IMR-90 (cell line): ENCODE results near the gene GNG12. TPM values are rescaled to one million over a fixed set of nuclear protein-coding genes. Genes with fewer than 3 reads are reported as not detected.

ENCODE experiments used
- ATAC-seq: fragments of 200-7000 bp; cut with Tn5 transposase; 2 replicates; pipeline ENCODE4 v1.9.1; 2020; ENCODE audit warnings: low read depth, mild to moderate bottlenecking, moderate library complexity
- BruUV-seq: library from RNA; stranded (reverse); fragments of 400-500 nt; replicated peaks from 2 replicates; lab custom pipeline; 2021; lab: Mats Ljungman, UMichigan
- CTCF ChIA-PET: fragments of 300-600 bp; formaldehyde crosslinking; extraction: SDS; loops from one replicate; lab custom pipeline; 2021; ENCODE audit warnings: antibody characterized with exemption; lab: Yijun Ruan, JAX
- POLR2A ChIA-PET: fragments of 300-600 bp; sonication (Branson Sonifier 250); formaldehyde crosslinking; loops from one replicate; lab custom pipeline; 2022; ENCODE audit warnings: antibody characterized with exemption; ENCODE audit not compliant: unreplicated experiment; lab: Charles Lee
- DNase-seq: peaks from one replicate; pipeline ENCODE4 v3.0.0; 2013
- H2AFZ ChIP-seq: replicated peaks from 2 replicates; pipeline ENCODE3; 2013; ENCODE audit warnings: low read length, mild to moderate bottlenecking; ENCODE audit not compliant: poor library complexity
- H2AK5ac ChIP-seq: 2 replicates; pipeline ENCODE4 v1.6.1; 2013; ENCODE audit warnings: low read depth, low read length, inconsistent platforms
- H2AK9ac ChIP-seq: replicated peaks from 2 replicates; pipeline ENCODE3; 2013; ENCODE audit warnings: mild to moderate bottlenecking, low read depth, low read length, moderate library complexity; ENCODE audit not compliant: poor library complexity
- H2BK120ac ChIP-seq: 2 replicates; pipeline ENCODE4 v1.6.1; 2013; ENCODE audit warnings: low read depth, low read length, inconsistent platforms
- H2BK15ac ChIP-seq: 3 replicates; pipeline ENCODE4 v1.6.1; 2013; ENCODE audit warnings: low read depth, low read length, inconsistent platforms
- H2BK20ac ChIP-seq: 2 replicates; pipeline ENCODE4 v1.6.1; 2013; ENCODE audit warnings: low read depth, mild to moderate bottlenecking, inconsistent platforms, low read length, moderate library complexity
- H2BK5ac ChIP-seq: 2 replicates; pipeline ENCODE4 v1.6.1; 2013; ENCODE audit warnings: mild to moderate bottlenecking, low read depth, low read length, inconsistent platforms; ENCODE audit not compliant: poor library complexity, severe bottlenecking
- H3K14ac ChIP-seq: replicated peaks from 2 replicates; pipeline ENCODE4 v1.6.1; 2013; ENCODE audit warnings: low read depth, low read length, inconsistent platforms
- H3K18ac ChIP-seq: 2 replicates; pipeline ENCODE4 v1.6.1; 2013; ENCODE audit warnings: low read depth, low read length, control low read depth
- H3K23ac ChIP-seq: 2 replicates; pipeline ENCODE4 v1.6.1; 2013; ENCODE audit warnings: low read depth, low read length, inconsistent platforms
- H3K27ac ChIP-seq: 2 replicates; pipeline ENCODE4 v1.5.1; 2013; ENCODE audit warnings: mild to moderate bottlenecking, control low read depth, low read length; ENCODE audit not compliant: insufficient read depth
- H3K27me3 ChIP-seq: 2 replicates; pipeline ENCODE4 v1.6.1; 2013; ENCODE audit warnings: low read length; ENCODE audit not compliant: control insufficient read depth, insufficient read depth
- H3K36me3 ChIP-seq: 2 replicates; pipeline ENCODE4 v1.6.1; 2013; ENCODE audit warnings: low read length, mixed read lengths; ENCODE audit not compliant: control insufficient read depth, insufficient read depth
- H3K4ac ChIP-seq: 2 replicates; pipeline ENCODE4 v1.6.1; 2013; ENCODE audit warnings: low read depth, low read length, inconsistent platforms
- H3K4me1 ChIP-seq: 2 replicates; pipeline ENCODE4 v1.6.1; 2013; ENCODE audit warnings: low read length, mixed read lengths; ENCODE audit not compliant: control insufficient read depth, insufficient read depth
- H3K4me2 ChIP-seq: 2 replicates; pipeline ENCODE4 v1.6.1; 2013; ENCODE audit warnings: low read depth, mild to moderate bottlenecking, control low read depth, low read length, moderate library complexity
- H3K4me3 ChIP-seq: 2 replicates; pipeline ENCODE4 v1.5.1; 2013; ENCODE audit warnings: low read depth, mild to moderate bottlenecking, control low read depth, low read length, moderate library complexity; ENCODE audit not compliant: insufficient read depth
- H3K56ac ChIP-seq: 2 replicates; pipeline ENCODE4 v1.6.1; 2013; ENCODE audit warnings: low read length, inconsistent platforms; ENCODE audit not compliant: insufficient read depth; ENCODE audit errors: extremely low read depth
- H3K79me1 ChIP-seq, 2 experiments: 2 replicates each; pipeline ENCODE4 v1.6.1; 2013; ENCODE audit warnings: low read length in 2 of 2, inconsistent platforms in 1 of 2, low read depth in 1 of 2
- H3K9ac ChIP-seq: 2 replicates; pipeline ENCODE4 v1.6.1; 2013; ENCODE audit warnings: low read depth, low read length, control low read depth
- H3K9me1 ChIP-seq: 2 replicates; pipeline ENCODE4 v1.6.1; 2013; ENCODE audit warnings: low read length, inconsistent platforms; ENCODE audit not compliant: insufficient read depth
- H3K9me3 ChIP-seq: 2 replicates; pipeline ENCODE4 v1.6.1; 2013; ENCODE audit warnings: low read length; ENCODE audit not compliant: control insufficient read depth, insufficient read depth
- H4K20me1 ChIP-seq: 2 replicates; pipeline ENCODE4 v1.6.1; 2013; ENCODE audit warnings: low read length, inconsistent platforms; ENCODE audit not compliant: insufficient read depth
- H4K5ac ChIP-seq: 2 replicates; pipeline ENCODE4 v1.6.1; 2013; ENCODE audit warnings: mild to moderate bottlenecking, low read depth, low read length, control low read depth
- H4K8ac ChIP-seq, 2 experiments: 2 replicates each; pipeline ENCODE4 v1.6.1; 2013; ENCODE audit warnings: low read depth in 2 of 2, low read length in 2 of 2, control low read depth in 1 of 2, inconsistent platforms in 1 of 2
- H4K91ac ChIP-seq: 2 replicates; pipeline ENCODE4 v1.6.1; 2013; ENCODE audit warnings: low read depth, low read length, inconsistent platforms; ENCODE audit not compliant: insufficient read depth
- BHLHE40 ChIP-seq: fragments of 150-350 bp; IDR thresholded peaks from 2 replicates; pipeline ENCODE4 v1.6.1; 2016; ENCODE audit warnings: mild to moderate bottlenecking, low read depth, low read length
- CTCF ChIP-seq: conservative IDR thresholded peaks from 2 replicates; pipeline ENCODE4 v1.5.1; 2012; ENCODE audit warnings: mild to moderate bottlenecking, low read depth, low read length, improper control_type of control experiment
- FOS ChIP-seq: fragments of 150-350 bp; IDR thresholded peaks from 2 replicates; pipeline ENCODE4 v1.6.1; 2016; ENCODE audit warnings: low read depth, low read length
- MAZ ChIP-seq: IDR thresholded peaks from 2 replicates; pipeline ENCODE4 v1.6.1; 2012; ENCODE audit warnings: low read depth, mild to moderate bottlenecking, low read length, improper control_type of control experiment, moderate library complexity, borderline replicate concordance
- NFE2L2 ChIP-seq: fragments of 150-350 bp; IDR thresholded peaks from 2 replicates; pipeline ENCODE4 v1.6.1; 2016; ENCODE audit warnings: low read depth, mild to moderate bottlenecking, low read length
- POLR2A ChIP-seq: IDR thresholded peaks from 2 replicates; pipeline ENCODE4 v1.6.1; 2012; ENCODE audit warnings: mild to moderate bottlenecking, low read depth, low read length
- RFX5 ChIP-seq: IDR thresholded peaks from 2 replicates; pipeline ENCODE4 v1.8.0; 2012; ENCODE audit warnings: low read depth, mild to moderate bottlenecking, low read length, moderate library complexity
- SMC3 ChIP-seq: fragments of 150-350 bp; IDR thresholded peaks from 2 replicates; pipeline ENCODE4 v1.6.1; 2016; ENCODE audit warnings: low read depth, mild to moderate bottlenecking, antibody characterized with exemption, low read length, moderate library complexity
- USF2 ChIP-seq: fragments of 150-350 bp; IDR thresholded peaks from 2 replicates; pipeline ENCODE4 v1.6.1; 2017; ENCODE audit warnings: mild to moderate bottlenecking, antibody characterized with exemption, low read length, low read depth
- WGBS, 2 experiments: methylation state at CpG; one replicate each; pipeline versions ENCODE4 v1.1.5 to v1.1.7; 2013; ENCODE audit warnings: missing lambda C conversion rate in 2 of 2; ENCODE audit not compliant: insufficient read length in 1 of 2; ENCODE audit errors: extremely low coverage in 2 of 2; 5-methylcytosine and 5-hydroxymethylcytosine counted together
- dilution Hi-C: fragments of 300-500 bp; cut with HindIII; formaldehyde crosslinking; loops from one replicate; pipeline ENCODE4 v1.14.3; 2018; ENCODE audit warnings: low sequenced_read_pairs; ENCODE audit not compliant: unreplicated experiment
- in situ Hi-C: fragments of 300-500 bp; cut with MboI; formaldehyde crosslinking; loops from 3 replicates; pipeline ENCODE4 v1.14.3; 2019; ENCODE audit warnings: low sequenced_read_pairs, inconsistent platforms, mixed read lengths
- intact Hi-C: fragments of 100-400 bp; cut with micrococcal nuclease; formaldehyde crosslinking; loops from 2 replicates; pipeline ENCODE4 v1.10.0; 2022
- polyA plus RNA-seq, 3 experiments: library from polyadenylated mRNA; depleted of rRNA; stranded (reverse); fragments of >200 nt; gene quantifications; 2 replicates each; pipeline ENCODE4 v1.2.3, GENCODE V29; 2012; ENCODE audit warnings: low replicate concordance in 1 of 3
- total RNA-seq: library from RNA; depleted of rRNA; stranded (reverse); fragments of >200 nt; gene quantifications from 2 replicates; pipeline ENCODE4 v1.2.3, GENCODE V29; 2012

The GNG12 gene
- total and polyA plus RNA-seq, 2 of the 4 experiments (the other 2 are of a cell fraction), result 92.3 to 132 TPM

- Histone ChIP-seq H2BK120ac (peak overlapping the region; percentile 84), H3K9me1 (peaks cover 32% of the 10 kb centered on the region), H3K27ac (peak overlapping the region; percentile 86), H3K4me3 (no peak overlapping the region), H3K27me3 (no peaks in the 10 kb centered on the region), H3K14ac (peak overlapping the region; percentile 87), H3K18ac (peak overlapping the region; percentile 86), H3K36me3 (no peaks in the 10 kb centered on the region), H2AFZ (peak overlapping the region; percentile 9), H4K20me1 (peaks cover 20% of the 10 kb centered on the region), H2AK5ac (peak overlapping the region; percentile 23; the same call in 1 of the 2 replicates), H2BK5ac (peak overlapping the region; percentile 86), H3K79me1 (peaks cover 33 to 85% of the 10 kb centered on the region in 2 experiments), H2BK15ac (peak overlapping the region; percentile 92; the same call in 2 of the 3 replicates), H3K9ac (peak overlapping the region; percentile 34), H3K56ac (peak overlapping the region; percentile 87), H3K4me2 (peak overlapping the region; percentile 31), H2AK9ac (peak overlapping the region; percentile 87), H4K8ac (peak overlapping the region; percentile 17 to 47; a peak in 3 of 4 replicates), H2BK20ac (peak overlapping the region; percentile 56), H3K9me3 (no peaks in the 10 kb centered on the region), H3K4ac (peak overlapping the region; percentile 93), H4K5ac (peak overlapping the region; percentile 1; the same call in 1 of the 2 replicates), H3K4me1 (peaks cover 27% of the 10 kb centered on the region), H3K23ac (peak overlapping the region; percentile 75), H4K91ac (peak overlapping the region; percentile 93)
- POLR2A ChIA-PET, result no interaction called here
- CTCF ChIA-PET, result interaction anchor here (0.7 to 1.0 kb wide), 3 partner anchors 9 to 670 kb away, joined by 3 to 9 read pairs (median 5); no protein-coding TSS in a partner anchor
- no TSS peak for BruUV-seq
- in situ Hi-C loops (no loop called here), intact Hi-C loops (no loop called here), dilution Hi-C loops (no loop called here)
- WGBS, 2 experiments, result 37% methylated on average over 2 of the region's 3 CpGs; no CpG with 5 or more reads in 1 of the 2 experiments
- ATAC-seq (peak; percentile 22), DNase-seq (peak; percentile 63)
- TF ChIP-seq CTCF (no peak), RFX5 (no peak), FOS (no peak), MAZ (no peak), NFE2L2 (no peak), BHLHE40 (no peak), USF2 (no peak), POLR2A (no peak), SMC3 (no peak)
Measured at GRCh38 chr1:67793562-67793961, 39.7 kb downstream of the GNG12 start.
